Measurements from ENCODE around the gene FURIN.
A peak's percentile ranks its signal among the peaks of the same experiment; 100 is the strongest.

Gene FURIN

DNA sequence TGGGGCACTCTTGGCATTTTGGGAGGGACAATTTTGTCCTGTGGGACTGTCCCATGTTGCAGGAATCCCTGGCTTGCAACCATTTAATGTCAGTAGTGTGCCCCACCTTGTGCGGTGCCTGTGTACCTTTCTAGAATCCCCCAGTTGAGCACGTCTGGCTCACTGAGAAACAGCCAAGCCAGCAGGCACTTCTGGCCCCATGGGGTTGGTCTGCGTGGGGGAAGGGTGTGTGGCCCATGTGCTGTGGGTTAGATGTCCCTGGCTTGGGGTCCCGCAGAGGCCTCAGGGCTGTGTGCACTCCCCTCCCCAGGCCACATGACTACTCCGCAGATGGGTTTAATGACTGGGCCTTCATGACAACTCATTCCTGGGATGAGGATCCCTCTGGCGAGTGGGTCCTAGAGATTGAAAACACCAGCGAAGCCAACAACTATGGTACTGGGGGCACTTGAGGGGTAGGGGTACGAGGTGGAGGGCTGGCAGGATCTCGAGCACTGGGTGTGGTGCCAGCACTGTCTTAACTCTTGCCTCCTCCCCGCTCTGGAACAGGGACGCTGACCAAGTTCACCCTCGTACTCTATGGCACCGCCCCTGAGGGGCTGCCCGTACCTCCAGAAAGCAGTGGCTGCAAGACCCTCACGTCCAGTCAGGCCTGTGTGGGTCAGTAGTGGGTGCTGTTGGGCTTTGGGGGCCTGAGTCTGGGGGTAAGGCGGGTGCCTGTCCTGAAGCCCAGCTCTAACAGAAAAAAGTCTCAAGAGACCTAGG is 12.2 kb downstream of the FURIN start:
- no peaks in the 10 kb centered on the region for H3K9me3 ChIP-seq (ENCODE audit: low read length)
- H3K36me3 ChIP-seq (ENCODE audit: insufficient read depth, low read length), result peaks cover 48% of the 10 kb centered on the region
- no peaks in the 10 kb centered on the region for H3K27me3 ChIP-seq (ENCODE audit: control insufficient read depth in 1 of 2, insufficient read depth in 2 of 2, low read length in 2 of 2)
- H3K9ac ChIP-seq (ENCODE audit: low read length), result no peak overlapping the region
- peaks cover 21% of the 10 kb centered on the region for H3K4me1 ChIP-seq (ENCODE audit: insufficient read depth, low read length)
- no peak overlapping the region for H3K27ac ChIP-seq (ENCODE audit: low read depth, low read length)
- H3K4me3 ChIP-seq (ENCODE audit: low read depth in 1 of 2, low read length in 2 of 2), result no peak overlapping the region

DNA sequence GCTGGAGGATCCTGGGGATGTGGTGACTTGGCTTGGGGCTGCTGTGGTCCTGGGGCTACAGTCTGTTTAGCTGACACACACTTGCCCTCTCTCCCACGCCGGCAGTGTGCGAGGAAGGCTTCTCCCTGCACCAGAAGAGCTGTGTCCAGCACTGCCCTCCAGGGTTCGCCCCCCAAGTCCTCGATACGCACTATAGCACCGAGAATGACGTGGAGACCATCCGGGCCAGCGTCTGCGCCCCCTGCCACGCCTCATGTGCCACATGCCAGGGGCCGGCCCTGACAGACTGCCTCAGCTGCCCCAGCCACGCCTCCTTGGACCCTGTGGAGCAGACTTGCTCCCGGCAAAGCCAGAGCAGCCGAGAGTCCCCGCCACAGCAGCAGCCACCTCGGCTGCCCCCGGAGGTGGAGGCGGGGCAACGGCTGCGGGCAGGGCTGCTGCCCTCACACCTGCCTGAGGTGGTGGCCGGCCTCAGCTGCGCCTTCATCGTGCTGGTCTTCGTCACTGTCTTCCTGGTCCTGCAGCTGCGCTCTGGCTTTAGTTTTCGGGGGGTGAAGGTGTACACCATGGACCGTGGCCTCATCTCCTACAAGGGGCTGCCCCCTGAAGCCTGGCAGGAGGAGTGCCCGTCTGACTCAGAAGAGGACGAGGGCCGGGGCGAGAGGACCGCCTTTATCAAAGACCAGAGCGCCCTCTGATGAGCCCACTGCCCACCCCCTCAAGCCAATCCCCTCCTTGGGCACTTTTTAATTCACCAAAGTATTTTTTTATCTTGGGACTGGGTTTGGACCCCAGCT is 13.0 kb downstream of the FURIN start:
- H3K27ac ChIP-seq (ENCODE audit: low read depth, low read length), result no peak overlapping the region
- no peak overlapping the region for H3K9ac ChIP-seq (ENCODE audit: low read length)
- peaks cover 46% of the 10 kb centered on the region for H3K36me3 ChIP-seq (ENCODE audit: insufficient read depth, low read length)
- no peaks in the 10 kb centered on the region for H3K9me3 ChIP-seq (ENCODE audit: low read length)
- no peaks in the 10 kb centered on the region for H3K27me3 ChIP-seq (ENCODE audit: control insufficient read depth in 1 of 2, insufficient read depth in 2 of 2, low read length in 2 of 2)
- no peak overlapping the region for H3K4me3 ChIP-seq (ENCODE audit: low read depth in 1 of 2, low read length in 2 of 2)
- H3K4me1 ChIP-seq (ENCODE audit: insufficient read depth, low read length), result peaks cover 29% of the 10 kb centered on the region

DNA sequence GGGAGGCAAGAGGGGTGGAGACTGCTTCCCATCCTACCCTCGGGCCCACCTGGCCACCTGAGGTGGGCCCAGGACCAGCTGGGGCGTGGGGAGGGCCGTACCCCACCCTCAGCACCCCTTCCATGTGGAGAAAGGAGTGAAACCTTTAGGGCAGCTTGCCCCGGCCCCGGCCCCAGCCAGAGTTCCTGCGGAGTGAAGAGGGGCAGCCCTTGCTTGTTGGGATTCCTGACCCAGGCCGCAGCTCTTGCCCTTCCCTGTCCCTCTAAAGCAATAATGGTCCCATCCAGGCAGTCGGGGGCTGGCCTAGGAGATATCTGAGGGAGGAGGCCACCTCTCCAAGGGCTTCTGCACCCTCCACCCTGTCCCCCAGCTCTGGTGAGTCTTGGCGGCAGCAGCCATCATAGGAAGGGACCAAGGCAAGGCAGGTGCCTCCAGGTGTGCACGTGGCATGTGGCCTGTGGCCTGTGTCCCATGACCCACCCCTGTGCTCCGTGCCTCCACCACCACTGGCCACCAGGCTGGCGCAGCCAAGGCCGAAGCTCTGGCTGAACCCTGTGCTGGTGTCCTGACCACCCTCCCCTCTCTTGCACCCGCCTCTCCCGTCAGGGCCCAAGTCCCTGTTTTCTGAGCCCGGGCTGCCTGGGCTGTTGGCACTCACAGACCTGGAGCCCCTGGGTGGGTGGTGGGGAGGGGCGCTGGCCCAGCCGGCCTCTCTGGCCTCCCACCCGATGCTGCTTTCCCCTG is 13.8 kb downstream of the FURIN start:
- Histone ChIP-seq H3K27ac (ENCODE audit: low read depth, low read length) (no peak overlapping the region), H3K27me3 (ENCODE audit: control insufficient read depth in 1 of 2, insufficient read depth in 2 of 2, low read length in 2 of 2) (no peaks in the 10 kb centered on the region), H3K4me3 (ENCODE audit: low read depth in 1 of 2, low read length in 2 of 2) (no peak overlapping the region), H3K36me3 (ENCODE audit: insufficient read depth, low read length) (peaks cover 46% of the 10 kb centered on the region), H3K4me1 (ENCODE audit: insufficient read depth, low read length) (peaks cover 31% of the 10 kb centered on the region), H3K9ac (ENCODE audit: low read length) (no peak overlapping the region), H3K9me3 (ENCODE audit: low read length) (no peaks in the 10 kb centered on the region)

DNA sequence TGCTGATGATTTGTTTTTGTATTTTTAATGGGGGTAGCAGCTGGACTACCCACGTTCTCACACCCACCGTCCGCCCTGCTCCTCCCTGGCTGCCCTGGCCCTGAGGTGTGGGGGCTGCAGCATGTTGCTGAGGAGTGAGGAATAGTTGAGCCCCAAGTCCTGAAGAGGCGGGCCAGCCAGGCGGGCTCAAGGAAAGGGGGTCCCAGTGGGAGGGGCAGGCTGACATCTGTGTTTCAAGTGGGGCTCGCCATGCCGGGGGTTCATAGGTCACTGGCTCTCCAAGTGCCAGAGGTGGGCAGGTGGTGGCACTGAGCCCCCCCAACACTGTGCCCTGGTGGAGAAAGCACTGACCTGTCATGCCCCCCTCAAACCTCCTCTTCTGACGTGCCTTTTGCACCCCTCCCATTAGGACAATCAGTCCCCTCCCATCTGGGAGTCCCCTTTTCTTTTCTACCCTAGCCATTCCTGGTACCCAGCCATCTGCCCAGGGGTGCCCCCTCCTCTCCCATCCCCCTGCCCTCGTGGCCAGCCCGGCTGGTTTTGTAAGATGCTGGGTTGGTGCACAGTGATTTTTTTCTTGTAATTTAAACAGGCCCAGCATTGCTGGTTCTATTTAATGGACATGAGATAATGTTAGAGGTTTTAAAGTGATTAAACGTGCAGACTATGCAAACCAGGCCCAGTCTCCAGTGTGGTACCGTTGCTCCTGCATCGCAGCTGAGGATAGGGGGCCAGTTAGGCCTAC is 14.6 kb downstream of the FURIN start:
- Histone ChIP-seq H3K36me3 (ENCODE audit: insufficient read depth, low read length) (peaks cover 45% of the 10 kb centered on the region), H3K4me1 (ENCODE audit: insufficient read depth, low read length) (peaks cover 31% of the 10 kb centered on the region), H3K9me3 (ENCODE audit: low read length) (no peaks in the 10 kb centered on the region), H3K27me3 (ENCODE audit: control insufficient read depth in 1 of 2, insufficient read depth in 2 of 2, low read length in 2 of 2) (no peaks in the 10 kb centered on the region), H3K27ac (ENCODE audit: low read depth, low read length) (peak overlapping the region; percentile 95), H3K4me3 (ENCODE audit: low read depth in 1 of 2, low read length in 2 of 2) (no peak overlapping the region), H3K9ac (ENCODE audit: low read length) (peak overlapping the region; percentile 83)

DNA sequence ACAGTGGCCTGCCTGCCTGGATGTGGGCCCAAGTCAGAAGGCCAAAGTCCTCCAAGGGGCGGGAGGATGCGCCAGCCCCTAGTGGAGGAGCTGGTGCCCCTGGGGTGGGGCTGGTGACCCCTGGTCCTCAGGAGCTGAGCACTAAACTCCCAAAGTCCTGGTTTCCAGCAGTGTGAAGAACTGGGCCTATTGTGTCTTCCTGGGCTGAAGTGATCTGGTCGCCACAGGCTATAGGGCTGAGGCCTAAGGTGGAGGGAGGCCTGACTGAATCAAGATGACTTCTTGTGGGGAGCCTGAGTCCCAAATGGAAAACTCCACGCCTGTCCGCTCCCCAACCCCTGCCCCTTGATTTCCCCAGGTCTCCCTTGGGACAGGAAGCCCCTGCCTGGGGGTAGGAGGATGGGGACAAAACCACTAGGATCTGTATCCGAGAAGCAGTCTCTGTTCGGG is 15.2 kb downstream of the FURIN start:
- peaks cover 39% of the 10 kb centered on the region for H3K36me3 ChIP-seq (ENCODE audit: insufficient read depth, low read length)
- peak overlapping the region; percentile 61 to 66 for H3K4me3 ChIP-seq (ENCODE audit: low read depth in 1 of 2, low read length in 2 of 2)
- no peaks in the 10 kb centered on the region for H3K27me3 ChIP-seq (ENCODE audit: control insufficient read depth in 1 of 2, insufficient read depth in 2 of 2, low read length in 2 of 2)
- peak overlapping the region; percentile 83 for H3K9ac ChIP-seq (ENCODE audit: low read length)
- no peaks in the 10 kb centered on the region for H3K9me3 ChIP-seq (ENCODE audit: low read length)
- peak overlapping the region; percentile 95 for H3K27ac ChIP-seq (ENCODE audit: low read depth, low read length)
- peaks cover 31% of the 10 kb centered on the region for H3K4me1 ChIP-seq (ENCODE audit: insufficient read depth, low read length)

DNA sequence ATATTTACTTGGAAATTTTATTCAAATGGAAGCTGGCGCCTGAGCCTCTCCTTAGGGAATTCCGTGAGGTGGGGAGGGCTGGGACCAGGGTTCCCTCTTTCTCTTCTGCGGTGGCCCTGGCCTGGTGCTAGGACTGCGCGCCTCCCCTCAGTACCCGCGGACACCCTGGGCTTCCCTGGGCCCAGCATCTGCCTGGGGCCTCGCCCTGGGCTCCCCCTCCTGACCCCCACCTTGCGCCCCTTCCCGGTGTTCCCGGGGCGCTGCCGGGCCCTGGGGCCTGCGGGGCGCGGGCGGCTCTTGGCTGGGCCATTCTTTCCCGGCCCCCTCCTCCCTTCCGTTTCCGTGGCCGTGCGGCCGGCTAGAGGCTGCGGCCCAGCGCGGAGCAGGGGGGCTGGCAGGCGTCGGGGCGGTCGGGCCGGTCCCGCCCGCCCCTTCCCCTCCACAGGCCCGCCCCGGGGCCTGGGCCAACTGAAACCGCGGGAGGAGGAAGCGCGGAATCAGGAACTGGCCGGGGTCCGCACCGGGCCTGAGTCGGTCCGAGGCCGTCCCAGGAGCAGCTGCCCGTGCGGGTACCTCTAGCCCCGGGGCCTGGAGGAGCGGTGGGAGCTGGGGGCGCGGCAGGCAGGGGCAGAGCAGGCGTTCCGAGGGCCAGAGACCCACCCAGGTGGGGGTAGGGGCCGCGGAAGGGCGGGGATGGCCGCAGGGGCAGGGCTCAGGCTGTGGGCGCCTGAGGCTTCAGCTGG is 15.8 kb downstream of the FURIN start, which contains the start of gene FES:
TSS of gene FES (plus strand) at position 529 of the 743 bp plus-strand sequence. CDS start 542 bp downstream, outside the sequence.
- H3K4me1 ChIP-seq (ENCODE audit: insufficient read depth, low read length), result peaks cover 31% of the 10 kb centered on the region
- H3K9me3 ChIP-seq (ENCODE audit: low read length), result no peaks in the 10 kb centered on the region
- H3K27ac ChIP-seq (ENCODE audit: low read depth, low read length), result peak within 1 kb of the TSS; percentile 95
- H3K4me3 ChIP-seq (ENCODE audit: low read depth in 1 of 2, low read length in 2 of 2), result peak within 1 kb of the TSS; percentile 61 to 66
- H3K9ac ChIP-seq (ENCODE audit: low read length), result peak within 1 kb of the TSS; percentile 83
- H3K27me3 ChIP-seq (ENCODE audit: control insufficient read depth in 1 of 2, insufficient read depth in 2 of 2, low read length in 2 of 2), result no peaks in the 10 kb centered on the region
- H3K36me3 ChIP-seq (ENCODE audit: insufficient read depth, low read length), result peaks cover 33% of the 10 kb centered on the region

DNA sequence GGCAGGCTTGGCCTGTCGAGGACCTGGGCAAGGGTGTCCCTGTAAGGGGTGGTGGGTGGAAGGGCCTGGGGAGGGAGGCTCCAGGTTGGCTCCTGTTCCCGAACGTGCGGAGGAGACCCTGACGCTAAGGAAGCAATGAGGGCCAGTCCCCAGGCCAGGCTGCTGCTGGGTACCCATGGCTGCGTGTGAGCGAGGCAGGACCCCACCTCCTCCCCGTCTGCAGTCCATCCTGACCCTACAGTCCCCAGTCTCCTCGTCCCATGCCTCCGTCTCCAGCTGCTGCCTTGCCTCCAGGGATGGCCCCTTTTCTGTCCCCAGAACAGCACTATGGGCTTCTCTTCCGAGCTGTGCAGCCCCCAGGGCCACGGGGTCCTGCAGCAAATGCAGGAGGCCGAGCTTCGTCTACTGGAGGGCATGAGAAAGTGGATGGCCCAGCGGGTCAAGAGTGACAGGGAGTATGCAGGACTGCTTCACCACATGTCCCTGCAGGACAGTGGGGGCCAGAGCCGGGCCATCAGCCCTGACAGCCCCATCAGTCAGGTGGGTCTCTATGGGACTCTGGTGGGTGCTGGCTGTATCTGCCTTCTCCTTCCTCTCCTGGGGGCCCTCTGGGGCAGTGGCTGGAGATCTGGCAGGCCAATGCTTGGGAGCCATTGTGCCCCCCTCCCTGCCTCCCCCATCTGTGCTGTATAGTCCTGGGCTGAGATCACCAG is 16.5 kb downstream of the FURIN start:
- Histone ChIP-seq H3K27ac (ENCODE audit: low read depth, low read length) (peak overlapping the region; percentile 95), H3K4me3 (ENCODE audit: low read depth in 1 of 2, low read length in 2 of 2) (peak overlapping the region; percentile 61 to 66), H3K9ac (ENCODE audit: low read length) (peak overlapping the region; percentile 76), H3K4me1 (ENCODE audit: insufficient read depth, low read length) (peaks cover 31% of the 10 kb centered on the region), H3K27me3 (ENCODE audit: control insufficient read depth in 1 of 2, insufficient read depth in 2 of 2, low read length in 2 of 2) (no peaks in the 10 kb centered on the region), H3K9me3 (ENCODE audit: low read length) (no peaks in the 10 kb centered on the region), H3K36me3 (ENCODE audit: insufficient read depth, low read length) (peaks cover 26% of the 10 kb centered on the region)

DNA sequence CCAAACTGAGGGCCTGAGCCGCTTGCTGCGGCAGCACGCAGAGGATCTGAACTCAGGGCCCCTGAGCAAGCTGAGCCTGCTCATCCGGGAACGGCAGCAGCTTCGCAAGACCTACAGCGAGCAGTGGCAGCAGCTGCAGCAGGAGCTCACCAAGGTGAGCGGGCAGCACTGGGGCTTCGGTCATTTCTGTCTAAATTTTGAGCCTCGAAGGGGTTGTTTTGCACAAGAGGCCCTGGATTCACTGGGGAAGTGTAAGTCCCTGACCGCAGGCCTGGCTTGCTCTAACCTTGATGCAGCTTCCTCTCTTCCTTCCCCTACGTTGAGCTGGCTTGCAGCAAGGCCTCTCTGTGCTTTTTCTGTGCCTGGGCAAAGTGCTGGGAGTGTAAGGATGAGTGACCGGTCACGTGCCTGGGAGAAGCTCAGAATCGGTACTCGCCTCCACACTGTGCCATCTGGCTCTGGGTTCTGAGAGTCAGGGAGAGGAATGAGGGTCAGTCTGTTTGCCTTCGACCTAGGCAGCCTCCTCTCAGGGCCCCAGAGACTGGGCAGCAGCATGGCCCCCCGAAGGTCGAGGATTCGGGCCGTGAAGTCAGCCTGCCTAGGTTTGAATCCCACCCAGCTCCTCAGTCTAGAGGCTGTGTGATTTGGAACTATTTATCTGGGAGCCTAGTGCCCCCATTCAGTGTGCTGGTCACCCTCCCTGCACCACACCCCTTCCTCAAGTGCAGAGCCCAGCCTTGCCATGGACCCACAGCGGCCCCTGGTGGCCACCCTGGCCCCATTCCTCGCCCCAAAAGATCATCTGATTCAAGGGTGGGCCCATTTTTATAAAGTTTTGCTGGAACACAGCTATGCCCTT is 17.3 kb downstream of the FURIN start:
- Histone ChIP-seq H3K4me3 (ENCODE audit: low read depth in 1 of 2, low read length in 2 of 2) (peak overlapping the region; percentile 61 to 66), H3K27me3 (ENCODE audit: control insufficient read depth in 1 of 2, insufficient read depth in 2 of 2, low read length in 2 of 2) (no peaks in the 10 kb centered on the region), H3K9me3 (ENCODE audit: low read length) (no peaks in the 10 kb centered on the region), H3K36me3 (ENCODE audit: insufficient read depth, low read length) (peaks cover 24% of the 10 kb centered on the region), H3K4me1 (ENCODE audit: insufficient read depth, low read length) (peaks cover 31% of the 10 kb centered on the region), H3K27ac (ENCODE audit: low read depth, low read length) (peak overlapping the region; percentile 95), H3K9ac (ENCODE audit: low read length) (peak overlapping the region; percentile 76)

DNA sequence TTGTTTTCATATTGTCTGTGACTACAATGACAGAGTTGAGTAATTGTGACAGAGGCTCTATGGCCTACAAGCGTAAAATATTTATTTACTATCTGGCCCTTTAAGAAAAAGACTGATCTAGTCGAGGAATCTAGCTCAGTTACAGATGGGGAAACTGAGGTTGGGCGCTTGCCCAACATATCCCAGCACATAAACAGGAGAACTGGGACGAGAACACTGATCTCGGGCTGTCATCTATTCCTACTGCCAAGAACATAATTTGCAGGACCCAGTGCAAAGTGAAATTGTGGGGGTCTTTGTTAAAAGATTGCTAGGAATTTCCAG is 17.9 kb downstream of the FURIN start:
- Histone ChIP-seq H3K4me3 (ENCODE audit: low read depth in 1 of 2, low read length in 2 of 2) (no peak overlapping the region), H3K9me3 (ENCODE audit: low read length) (no peaks in the 10 kb centered on the region), H3K4me1 (ENCODE audit: insufficient read depth, low read length) (peaks cover 31% of the 10 kb centered on the region), H3K36me3 (ENCODE audit: insufficient read depth, low read length) (peaks cover 25% of the 10 kb centered on the region), H3K9ac (ENCODE audit: low read length) (no peak overlapping the region), H3K27ac (ENCODE audit: low read depth, low read length) (no peak overlapping the region), H3K27me3 (ENCODE audit: control insufficient read depth in 1 of 2, insufficient read depth in 2 of 2, low read length in 2 of 2) (no peaks in the 10 kb centered on the region)

All from muscle layer of colon (tissue), 2 donors.